ENCODE measurements around the gene IGFL3.

The IGFL3 gene

DNA sequence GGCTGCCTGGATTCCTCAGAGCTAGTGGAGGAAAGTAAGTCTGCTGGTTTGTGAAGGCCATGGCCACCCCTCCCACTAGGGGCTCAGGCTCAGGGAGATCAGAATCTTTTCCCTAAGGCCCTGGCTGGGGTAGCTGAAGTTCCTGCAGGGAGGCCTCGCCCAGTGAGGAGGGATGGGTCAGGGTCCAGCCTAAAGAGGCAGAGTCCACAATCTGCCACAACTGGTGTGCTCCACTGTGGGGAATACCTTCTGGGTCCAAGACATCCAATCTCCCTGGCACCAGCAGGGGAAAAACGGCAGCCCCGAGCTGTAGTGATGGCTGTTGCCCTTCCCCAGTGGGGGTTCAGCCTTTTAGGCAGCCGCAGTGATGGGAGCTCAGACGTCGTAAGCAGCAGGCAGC is 23.2 kb downstream of the IGFL3 start:
- Histone ChIP-seq H3K79me2 (ENCODE audit: low read length) (no peaks in the 10 kb centered on the region), H2AFZ (ENCODE audit: low read length) (no peak overlapping the region), H3K9me2 (replicated peaks; ENCODE audit: insufficient read depth, low read length) (no peaks in the 10 kb centered on the region), H3K27me3 (replicated peaks; ENCODE audit: insufficient read depth, low read length) (peaks cover 44% of the 10 kb centered on the region), H3K4me2 (ENCODE audit: low read depth, low read length) (no peak overlapping the region), H3K4me1 (ENCODE audit: low read length) (no peaks in the 10 kb centered on the region), H3K36me3 (replicated peaks; ENCODE audit: insufficient read depth, low read length) (no peaks in the 10 kb centered on the region), H4K20me1 (ENCODE audit: insufficient read depth, low read length) (no peaks in the 10 kb centered on the region), H3K9ac (ENCODE audit: low read length) (no peak overlapping the region), H3K4me3 (ENCODE audit: low read length) (no peak overlapping the region), H3F3A (ENCODE audit: insufficient read depth, low read length) (no peaks in the 10 kb centered on the region), H3K27ac (ENCODE audit: low read length) (no peak overlapping the region), H3K9me3 (replicated peaks; ENCODE audit: insufficient read depth, low read length) (no peaks in the 10 kb centered on the region)
- TF ChIP-seq EZH2phosphoT487 (IDR thresholded peaks at IDR 0.05; ENCODE audit: low read length) (no peak), CTCF (IDR thresholded peaks at IDR 0.05; ENCODE audit: low read length) (no peak), EZH2 (optimal IDR thresholded peaks at IDR 0.05; ENCODE audit: low read depth, low read length) (no peak)
- DNase-seq, result no peak

GRCh38 chr19:46100344-46100743 is 24.1 kb downstream of the IGFL3 start:
- peaks cover 45% of the 10 kb centered on the region for H3K27me3 ChIP-seq (replicated peaks; ENCODE audit: insufficient read depth, low read length)
- H3K79me2 ChIP-seq (ENCODE audit: low read length), result no peaks in the 10 kb centered on the region
- H3K9me3 ChIP-seq (replicated peaks; ENCODE audit: insufficient read depth, low read length), result no peaks in the 10 kb centered on the region
- no peak overlapping the region for H3K27ac ChIP-seq (ENCODE audit: low read length)
- H2AFZ ChIP-seq (ENCODE audit: low read length), result no peak overlapping the region
- no peak overlapping the region for H3K4me3 ChIP-seq (ENCODE audit: low read length)
- H3K4me1 ChIP-seq (ENCODE audit: low read length), result no peaks in the 10 kb centered on the region
- H3K9me2 ChIP-seq (replicated peaks; ENCODE audit: insufficient read depth, low read length), result no peaks in the 10 kb centered on the region
- DNase-seq, result no peak
- H3F3A ChIP-seq (ENCODE audit: insufficient read depth, low read length), result no peaks in the 10 kb centered on the region
- H3K9ac ChIP-seq (ENCODE audit: low read length), result no peak overlapping the region
- no peaks in the 10 kb centered on the region for H3K36me3 ChIP-seq (replicated peaks; ENCODE audit: insufficient read depth, low read length)
- H4K20me1 ChIP-seq (ENCODE audit: insufficient read depth, low read length), result no peaks in the 10 kb centered on the region
- TF ChIP-seq EZH2 (optimal IDR thresholded peaks at IDR 0.05; ENCODE audit: low read depth, low read length) (no peak), EZH2phosphoT487 (IDR thresholded peaks at IDR 0.05; ENCODE audit: low read length) (no peak), CTCF (IDR thresholded peaks at IDR 0.05; ENCODE audit: low read length) (no peak)
- H3K4me2 ChIP-seq (ENCODE audit: low read depth, low read length), result no peak overlapping the region

- Histone ChIP-seq H3K27me3 (replicated peaks; ENCODE audit: insufficient read depth, low read length) (peaks cover 67% of the 10 kb centered on the region), H4K20me1 (ENCODE audit: insufficient read depth, low read length) (no peaks in the 10 kb centered on the region), H3K79me2 (ENCODE audit: low read length) (no peaks in the 10 kb centered on the region), H3K36me3 (replicated peaks; ENCODE audit: insufficient read depth, low read length) (no peaks in the 10 kb centered on the region), H3K9ac (ENCODE audit: low read length) (no peak overlapping the region), H3K4me1 (ENCODE audit: low read length) (no peaks in the 10 kb centered on the region), H3F3A (ENCODE audit: insufficient read depth, low read length) (no peaks in the 10 kb centered on the region), H3K4me3 (ENCODE audit: low read length) (no peak overlapping the region), H3K9me2 (replicated peaks; ENCODE audit: insufficient read depth, low read length) (no peaks in the 10 kb centered on the region), H2AFZ (ENCODE audit: low read length) (no peak overlapping the region), H3K9me3 (replicated peaks; ENCODE audit: insufficient read depth, low read length) (no peaks in the 10 kb centered on the region), H3K4me2 (ENCODE audit: low read depth, low read length) (no peak overlapping the region), H3K27ac (ENCODE audit: low read length) (no peak overlapping the region)
- TF ChIP-seq EZH2 (optimal IDR thresholded peaks at IDR 0.05; ENCODE audit: low read depth, low read length) (no peak), EZH2phosphoT487 (IDR thresholded peaks at IDR 0.05; ENCODE audit: low read length) (no peak), CTCF (IDR thresholded peaks at IDR 0.05; ENCODE audit: low read length) (no peak)
- no peak for DNase-seq
Observed at GRCh38 chr19:46090444-46090843, 34.0 kb downstream of the IGFL3 start.

All from MM.1S (cell line).